Lower leg skin (tissue), 4 donors: ENCODE measurements around the gene HOPX. TPM values are rescaled to one million over a fixed set of nuclear protein-coding genes. Genes with fewer than 3 reads are reported as not detected.
A peak's percentile ranks its signal among the peaks of the same experiment; 100 is the strongest.
"Not testable (repeated sequence)": the region's sequence is repeated elsewhere in the genome, so short reads cannot be mapped to it uniquely, and the experiment has no call there.

ENCODE experiments used
- DNase-seq, 2 donors: peaks; one replicate each; pipeline ENCODE4 v3.0.0-alpha.2; 2019; ENCODE audit warnings: low spot score in 2 of 2
- H3K4me3 ChIP-seq: fragments of 200-600 bp; sonication (generic); 2 replicates; pipeline ENCODE4 v1.5.1; 2017; ENCODE audit warnings: mild to moderate bottlenecking, low read depth; ENCODE audit not compliant: poor library complexity, severe bottlenecking
- POLR2A ChIP-seq, 2 donors: fragments of 450-650 bp; IDR thresholded peaks; one replicate each; pipeline ENCODE4 v1.6.1; 2016 to 2017; ENCODE audit warnings: antibody characterized with exemption in 2 of 2, mild to moderate bottlenecking in 1 of 2, moderate library complexity in 1 of 2
- WGBS, 2 donors: methylation state at CpG; one replicate each; pipeline ENCODE4 v1.1.5; 2018; 5-methylcytosine and 5-hydroxymethylcytosine counted together
- intact Hi-C: fragments of 100-400 bp; cut with DNase I; formaldehyde crosslinking; loops from one replicate; pipeline ENCODE4 v1.15.0; 2023; ENCODE audit warnings: low total_unique reads
- total RNA-seq, 4 donors: library from RNA; depleted of rRNA; stranded (reverse); fragments of >200 nt; gene quantifications; one replicate each; pipeline ENCODE4 v1.1.0, GENCODE V29; 2016
- TF ChIP-seq, protein P1 (sequence below), 3 donors: fragments of 450-650 bp; IDR thresholded peaks; one replicate each; pipeline ENCODE4 v1.5.1; 2016; ENCODE audit warnings: antibody characterized with exemption in 3 of 3, mild to moderate bottlenecking in 3 of 3, moderate library complexity in 2 of 3

HOPX gene
- total RNA-seq, 4 donors from 2014 or later, result 1,330 to 2,611 (median 2,071) TPM

DNA sequence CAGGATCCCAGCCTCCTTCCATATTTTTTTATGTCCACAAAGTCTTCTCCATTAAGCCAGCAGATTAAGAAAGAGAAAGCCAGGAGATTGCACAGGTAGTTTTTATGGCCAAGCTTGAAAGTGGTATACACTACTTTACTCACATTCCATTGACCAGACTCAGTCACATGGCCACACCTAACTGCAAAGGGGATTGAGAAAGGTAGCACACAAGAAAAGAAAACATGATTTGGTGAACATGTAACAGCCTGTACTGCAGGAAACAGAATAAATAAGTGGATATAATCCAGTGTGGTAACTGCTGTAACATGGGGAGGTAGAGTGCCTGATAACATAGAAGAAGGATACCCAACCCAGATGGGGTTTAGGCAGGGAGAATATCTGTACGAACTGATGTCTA, 43.9 kb downstream of the HOPX start:
- no peak overlapping the region for H3K4me3 ChIP-seq
- TF ChIP-seq POLR2A (IDR thresholded peaks at IDR 0.05), result no peak
- TF ChIP-seq, protein P1, sequence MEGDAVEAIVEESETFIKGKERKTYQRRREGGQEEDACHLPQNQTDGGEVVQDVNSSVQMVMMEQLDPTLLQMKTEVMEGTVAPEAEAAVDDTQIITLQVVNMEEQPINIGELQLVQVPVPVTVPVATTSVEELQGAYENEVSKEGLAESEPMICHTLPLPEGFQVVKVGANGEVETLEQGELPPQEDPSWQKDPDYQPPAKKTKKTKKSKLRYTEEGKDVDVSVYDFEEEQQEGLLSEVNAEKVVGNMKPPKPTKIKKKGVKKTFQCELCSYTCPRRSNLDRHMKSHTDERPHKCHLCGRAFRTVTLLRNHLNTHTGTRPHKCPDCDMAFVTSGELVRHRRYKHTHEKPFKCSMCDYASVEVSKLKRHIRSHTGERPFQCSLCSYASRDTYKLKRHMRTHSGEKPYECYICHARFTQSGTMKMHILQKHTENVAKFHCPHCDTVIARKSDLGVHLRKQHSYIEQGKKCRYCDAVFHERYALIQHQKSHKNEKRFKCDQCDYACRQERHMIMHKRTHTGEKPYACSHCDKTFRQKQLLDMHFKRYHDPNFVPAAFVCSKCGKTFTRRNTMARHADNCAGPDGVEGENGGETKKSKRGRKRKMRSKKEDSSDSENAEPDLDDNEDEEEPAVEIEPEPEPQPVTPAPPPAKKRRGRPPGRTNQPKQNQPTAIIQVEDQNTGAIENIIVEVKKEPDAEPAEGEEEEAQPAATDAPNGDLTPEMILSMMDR (IDR thresholded peaks at IDR 0.05), result no peak
- intact Hi-C loops, result no loop called here
- WGBS, 2 donors, result 52 to 72% methylated on average over 1 of the region's 1 CpG
- no peak for DNase-seq

DNA sequence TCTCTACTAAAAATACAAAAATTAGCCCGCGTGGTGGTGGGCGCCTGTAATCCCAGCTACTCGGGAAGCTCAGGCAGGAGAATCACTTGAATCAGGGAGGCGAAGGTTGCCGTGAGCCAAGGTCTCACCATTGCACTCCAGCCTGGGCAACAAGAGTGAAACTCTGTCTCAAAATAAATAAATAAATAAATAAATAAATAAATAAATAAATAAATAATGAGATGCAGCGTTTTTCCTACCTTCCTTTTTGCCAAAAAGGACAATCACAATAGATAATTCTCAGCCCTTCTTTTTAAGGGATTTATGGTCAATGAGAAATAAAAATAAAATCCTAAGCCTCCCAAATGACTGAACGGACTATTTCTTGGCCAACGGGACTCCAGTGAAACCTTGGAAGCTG, 46.1 kb downstream of the HOPX start:
- WGBS, 2 donors, result 94 to 97% methylated on average over 9 of the region's 9 CpGs
- DNase-seq, intact Hi-C loops, H3K4me3 ChIP-seq: not testable (repeated sequence)

DNA sequence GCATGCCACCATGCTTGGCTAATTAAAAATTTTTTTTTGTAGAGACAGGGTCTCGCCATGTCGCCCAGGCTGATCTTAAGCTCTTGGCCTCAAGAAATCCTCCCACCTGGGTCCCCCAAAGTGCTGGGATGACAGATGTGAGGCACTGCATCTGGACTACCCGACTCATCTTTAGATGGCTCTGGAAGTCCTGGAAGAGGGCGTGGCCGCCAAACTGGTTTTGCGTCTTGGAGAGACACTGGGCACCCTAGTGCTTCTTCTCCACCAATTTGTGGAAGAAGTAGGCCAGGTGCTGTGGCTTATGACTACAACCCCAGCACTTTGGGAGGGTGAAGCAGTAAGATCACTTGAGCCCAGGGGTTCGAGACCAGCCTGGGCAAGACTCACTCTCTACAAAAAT, 47.6 kb downstream of the HOPX start:
- 71 to 92% methylated on average over 7 of the region's 7 CpGs for WGBS, 2 donors
- intact Hi-C loops, result no loop called here
- no peak for TF ChIP-seq POLR2A (IDR thresholded peaks at IDR 0.05)
- TF ChIP-seq, protein P1 (IDR thresholded peaks at IDR 0.05), result no peak

DNA sequence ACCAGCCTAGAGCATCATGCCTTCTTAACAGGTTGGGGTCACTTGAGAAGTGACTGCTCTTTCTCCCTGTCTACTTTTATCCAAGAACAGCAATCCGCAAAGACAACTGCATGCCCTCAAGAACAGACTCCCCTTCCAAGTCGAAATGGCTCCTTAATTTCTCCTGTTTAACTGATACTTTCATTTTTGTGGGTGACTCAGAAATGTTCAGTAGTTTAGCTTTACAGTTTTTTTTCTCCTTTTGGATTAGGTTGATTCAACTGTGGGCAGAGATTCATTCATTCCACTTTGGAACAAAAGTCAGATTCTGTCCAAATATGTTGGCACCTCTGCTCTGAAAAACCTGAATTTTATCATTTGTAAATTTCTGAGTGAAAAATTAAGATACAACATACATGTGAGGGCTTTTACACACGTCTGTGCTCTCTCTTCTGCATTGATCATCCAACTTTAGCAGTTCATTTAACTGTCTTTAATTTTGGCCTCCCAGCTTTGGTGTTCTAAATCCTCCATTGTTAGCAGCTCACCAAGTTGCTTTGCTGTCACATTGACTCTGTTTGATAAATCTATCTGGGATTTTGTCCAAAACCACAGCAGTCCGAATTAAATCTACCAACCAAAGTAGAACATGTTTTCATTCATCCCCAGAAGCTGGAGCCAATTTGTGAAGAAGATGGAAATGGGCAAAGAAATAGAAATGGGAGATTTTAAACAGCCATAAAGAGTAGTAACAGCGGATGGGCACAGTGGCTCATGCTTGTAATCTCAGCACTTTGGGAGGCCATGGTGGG, 50.0 kb downstream of the HOPX start:
- intact Hi-C loops, result no loop called here
- TF ChIP-seq, protein P1 (IDR thresholded peaks at IDR 0.05), result no peak
- TF ChIP-seq POLR2A (IDR thresholded peaks at IDR 0.05), result no peak
- WGBS, 2 donors, result 36% methylated on average over 5 of the region's 5 CpGs
- no peak overlapping the region for H3K4me3 ChIP-seq
- DNase-seq, result no peak

More for the DNA sequence above, 47.6 kb downstream of the HOPX start:
- H3K4me3 ChIP-seq, result no peak overlapping the region
- peak in 1 of 2 donors; percentile 49 for DNase-seq

DNA sequence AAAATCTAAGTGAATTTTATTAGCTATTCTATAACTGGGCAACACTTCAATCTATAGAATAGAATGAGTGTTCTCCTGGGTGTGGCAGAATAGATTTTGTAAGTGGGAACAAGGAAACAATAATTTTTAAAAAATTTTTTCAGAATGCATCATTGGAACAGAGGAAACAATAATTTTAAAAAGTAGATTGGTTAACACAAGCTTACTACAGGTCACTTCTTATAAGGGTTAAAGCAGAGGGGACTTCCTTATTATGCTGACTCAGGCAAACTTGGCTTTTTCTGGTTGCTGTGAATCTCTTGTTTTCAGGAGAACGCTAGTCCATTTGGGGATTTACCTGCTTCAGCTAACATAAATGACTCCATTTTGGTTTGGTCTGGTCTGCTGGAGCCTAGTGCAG, 52.5 kb downstream of the HOPX start:
- H3K4me3 ChIP-seq, result no peak overlapping the region
- DNase-seq, result no peak
- TF ChIP-seq, protein P1 (IDR thresholded peaks at IDR 0.05), result no peak
- no peak for TF ChIP-seq POLR2A (IDR thresholded peaks at IDR 0.05)
- intact Hi-C loops, result no loop called here
- WGBS, 2 donors, result 70 to 75% methylated on average over 1 of the region's 1 CpG

DNA sequence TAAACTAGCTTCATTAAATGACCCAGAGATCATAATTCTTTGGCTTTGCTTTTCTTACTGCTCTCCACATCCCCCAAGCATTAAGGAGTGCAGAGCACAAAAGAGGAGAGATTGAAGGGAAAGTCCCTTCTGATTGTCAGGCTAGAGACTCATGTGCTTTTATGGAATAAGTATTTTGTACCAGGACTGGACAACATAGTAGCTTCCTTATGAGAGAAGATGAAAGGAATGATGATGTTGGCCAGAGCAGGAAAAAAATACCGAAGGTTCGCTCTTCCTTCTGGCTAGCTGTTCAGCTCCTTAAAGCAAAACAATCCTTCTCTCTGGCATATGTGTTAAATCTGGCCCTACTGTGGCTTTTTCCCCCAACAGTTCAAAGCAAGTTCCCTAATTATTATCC, 53.1 kb downstream of the HOPX start:
- TF ChIP-seq POLR2A (IDR thresholded peaks at IDR 0.05), result no peak
- TF ChIP-seq, protein P1 (IDR thresholded peaks at IDR 0.05), result no peak
- 59 to 70% methylated on average over 2 of the region's 2 CpGs for WGBS, 2 donors

More for the DNA sequence above, 53.1 kb downstream of the HOPX start:
- intact Hi-C loops, result no loop called here
- no peak overlapping the region for H3K4me3 ChIP-seq
- no peak for DNase-seq
